GM20000 (cell line): Measurements from ENCODE around the gene HOXA3.
A peak's percentile ranks its signal among the peaks of the same experiment; 100 is the strongest.

Experiments used
- DNase-seq: peaks from one replicate; pipeline ENCODE4 v3.0.0; 2012; ENCODE audit warnings: low spot score
- TF ChIP-seq, protein P1 (sequence below): IDR thresholded peaks from 2 replicates; pipeline ENCODE4 v1.5.1; 2012; ENCODE audit warnings: mild to moderate bottlenecking, control low read depth; ENCODE audit errors: extremely low read depth, missing control alignments

Gene HOXA3

DNA sequence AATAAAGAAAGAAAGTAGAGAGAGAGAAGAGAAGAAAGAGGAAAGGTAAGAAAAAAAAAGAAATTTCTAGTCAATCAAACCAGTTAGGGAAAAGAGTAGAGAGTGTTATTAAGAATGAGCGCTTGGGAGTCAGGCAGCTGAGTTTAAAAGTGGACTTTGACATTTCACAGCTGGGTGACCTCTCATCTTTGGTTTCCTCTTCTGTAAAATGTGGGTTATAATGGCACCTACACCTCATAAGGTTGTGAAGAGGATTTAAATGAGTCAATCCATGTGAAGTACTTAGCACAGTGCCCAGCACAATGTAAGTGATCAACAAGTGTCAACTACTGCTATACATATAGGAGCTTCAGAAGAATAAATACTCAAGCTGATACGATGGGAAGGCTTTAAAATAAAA, 68.7 kb downstream of the HOXA3 start:
- TF ChIP-seq, protein P1, sequence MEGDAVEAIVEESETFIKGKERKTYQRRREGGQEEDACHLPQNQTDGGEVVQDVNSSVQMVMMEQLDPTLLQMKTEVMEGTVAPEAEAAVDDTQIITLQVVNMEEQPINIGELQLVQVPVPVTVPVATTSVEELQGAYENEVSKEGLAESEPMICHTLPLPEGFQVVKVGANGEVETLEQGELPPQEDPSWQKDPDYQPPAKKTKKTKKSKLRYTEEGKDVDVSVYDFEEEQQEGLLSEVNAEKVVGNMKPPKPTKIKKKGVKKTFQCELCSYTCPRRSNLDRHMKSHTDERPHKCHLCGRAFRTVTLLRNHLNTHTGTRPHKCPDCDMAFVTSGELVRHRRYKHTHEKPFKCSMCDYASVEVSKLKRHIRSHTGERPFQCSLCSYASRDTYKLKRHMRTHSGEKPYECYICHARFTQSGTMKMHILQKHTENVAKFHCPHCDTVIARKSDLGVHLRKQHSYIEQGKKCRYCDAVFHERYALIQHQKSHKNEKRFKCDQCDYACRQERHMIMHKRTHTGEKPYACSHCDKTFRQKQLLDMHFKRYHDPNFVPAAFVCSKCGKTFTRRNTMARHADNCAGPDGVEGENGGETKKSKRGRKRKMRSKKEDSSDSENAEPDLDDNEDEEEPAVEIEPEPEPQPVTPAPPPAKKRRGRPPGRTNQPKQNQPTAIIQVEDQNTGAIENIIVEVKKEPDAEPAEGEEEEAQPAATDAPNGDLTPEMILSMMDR, result no peak
- peak; percentile 41 for DNase-seq

DNA sequence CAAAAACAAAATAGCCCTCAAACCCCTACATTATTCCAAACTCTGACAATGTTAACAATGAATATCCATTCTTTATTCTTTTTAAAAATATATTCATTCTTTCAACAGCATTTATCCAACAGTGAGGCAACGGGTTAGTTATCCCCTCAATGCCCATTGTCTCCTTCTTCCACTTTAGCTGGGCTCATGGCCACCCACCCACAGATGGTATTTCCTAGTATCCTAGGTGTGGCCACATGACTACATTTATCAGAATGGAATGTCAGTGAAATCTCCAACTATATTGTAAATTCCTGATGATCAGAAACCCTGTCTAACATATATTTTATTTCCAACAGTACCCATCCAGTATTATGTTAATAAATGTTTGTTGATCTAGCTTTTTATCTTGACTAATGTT, 70.2 kb downstream of the HOXA3 start:
- TF ChIP-seq, protein P1, result no peak
- DNase-seq, result no peak

- no peak for DNase-seq
- TF ChIP-seq, protein P1, result no peak
Measured at GRCh38 chr7:27080844-27081436, 71.4 kb downstream of the HOXA3 start.

DNA sequence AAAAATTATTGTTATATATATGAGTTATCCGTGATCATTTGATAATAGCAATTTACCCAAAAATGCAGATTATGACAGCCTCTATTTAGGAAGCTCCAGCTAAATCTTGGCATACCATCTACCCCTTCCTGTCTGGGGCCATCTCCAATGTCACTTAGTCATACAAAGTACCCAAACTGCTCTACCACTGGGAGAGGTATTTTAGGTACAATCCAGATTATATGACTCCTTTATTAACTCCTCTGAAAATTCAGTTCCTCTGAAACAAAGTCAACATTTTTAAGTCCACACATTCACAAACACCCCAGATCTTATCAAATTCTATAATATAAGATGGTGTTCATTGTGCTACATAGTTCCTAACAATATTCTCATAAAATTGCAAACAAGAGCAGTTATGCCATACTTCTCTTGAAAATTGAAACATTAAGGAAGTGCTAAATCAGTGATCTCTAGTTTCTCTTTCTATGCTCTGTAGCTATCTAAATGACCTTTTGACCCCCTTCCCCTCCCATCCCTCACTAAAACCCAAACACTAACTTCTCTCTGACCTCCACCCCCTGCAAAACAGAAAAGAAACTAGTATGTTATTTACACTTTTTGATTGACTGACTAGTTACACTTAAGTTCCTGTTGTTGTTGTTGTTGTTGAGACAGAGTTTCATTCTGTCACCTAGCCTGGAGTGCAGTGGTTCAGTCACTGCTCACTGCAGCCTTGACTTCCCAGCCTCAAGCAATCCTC, 73.0 kb downstream of the HOXA3 start:
- TF ChIP-seq, protein P1, result no peak
- DNase-seq, result peak; percentile 40

- DNase-seq, result no peak
- TF ChIP-seq, protein P1, result no peak
Measured at GRCh38 chr7:27078616-27079233, 73.7 kb downstream of the HOXA3 start.

DNA sequence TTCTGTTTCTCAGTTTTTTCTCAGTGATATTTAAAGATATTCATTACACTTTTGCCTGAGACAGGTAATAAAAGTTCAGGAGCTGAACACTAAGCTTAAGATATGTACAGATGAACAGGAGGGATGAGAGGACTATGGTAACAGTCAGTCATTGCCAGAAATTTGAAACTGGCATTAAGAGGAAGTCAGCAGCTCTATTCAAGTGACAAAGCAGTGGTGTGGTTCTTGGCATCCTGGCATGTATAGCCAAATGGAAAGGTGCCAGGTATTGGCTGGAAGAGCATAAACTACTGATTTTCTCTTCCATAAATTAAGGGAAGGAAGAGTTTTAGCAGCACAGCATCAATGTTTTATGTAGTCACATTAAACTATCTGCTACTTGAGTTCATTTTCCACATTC, 79.3 kb downstream of the HOXA3 start:
- TF ChIP-seq, protein P1, result no peak
- no peak for DNase-seq
